C4-2B (cell line): ENCODE results near the gene TTC28.

Source experiments
- H3K27ac ChIP-seq: fragments of 450-650 bp; 2 replicates; pipeline ENCODE4 v1.5.1; 2017
- CTCF ChIP-seq: fragments of 450-650 bp; conservative IDR thresholded peaks from 2 replicates; pipeline ENCODE4 v1.5.1; 2017; ENCODE audit warnings: mild to moderate bottlenecking
- ZFX ChIP-seq: fragments of 450-650 bp; IDR thresholded peaks from 2 replicates; pipeline ENCODE4 v1.6.1; 2017

The TTC28 gene

GRCh38 chr22:28029956-28030355 is 649.7 kb downstream of the TTC28 start:
- no peak overlapping the region for H3K27ac ChIP-seq
- no peak for TF ChIP-seq ZFX
- TF ChIP-seq CTCF: no peak

GRCh38 chr22:28029201-28029948 is 650.3 kb downstream of the TTC28 start:
- H3K27ac ChIP-seq: no peak overlapping the region
- TF ChIP-seq CTCF: no peak
- TF ChIP-seq ZFX: no peak

- H3K27ac ChIP-seq: no peak overlapping the region
- TF ChIP-seq ZFX (no peak), CTCF (no peak)
Measured at GRCh38 chr22:28027453-28028448, 651.9 kb downstream of the TTC28 start.

- TF ChIP-seq CTCF (no peak), ZFX (no peak)
- H3K27ac ChIP-seq: no peak overlapping the region
Measured at GRCh38 chr22:28025866-28026575, 653.6 kb downstream of the TTC28 start.

GRCh38 chr22:28025333-28025732 is 654.3 kb downstream of the TTC28 start:
- TF ChIP-seq ZFX (no peak), CTCF (no peak)
- no peak overlapping the region for H3K27ac ChIP-seq

- no peak overlapping the region for H3K27ac ChIP-seq
- TF ChIP-seq ZFX (no peak), CTCF (no peak)
Measured at GRCh38 chr22:28024422-28024888, 655.2 kb downstream of the TTC28 start.
